Progenitor cell of endocrine pancreas (in vitro differentiated cells): ENCODE results near the gene HEATR5A. TPM values are rescaled to one million over a fixed set of nuclear protein-coding genes. Genes with fewer than 3 reads are reported as not detected.

ENCODE experiments used
- DNase-seq: peaks from one replicate; pipeline ENCODE4 v3.0.0; 2021; ENCODE audit warnings: low spot score; ENCODE audit not compliant: unreplicated experiment
- H3K27ac Mint-ChIP-seq: 2 replicates; pipeline ENCODE4 v1.8.0; 2021; ENCODE audit warnings: mild to moderate bottlenecking, moderate library complexity, mixed read lengths
- H3K27me3 Mint-ChIP-seq: 2 replicates; pipeline ENCODE4 v1.8.0; 2021; ENCODE audit warnings: mixed read lengths
- H3K36me3 Mint-ChIP-seq: 2 replicates; pipeline ENCODE4 v1.8.0; 2022; ENCODE audit warnings: mixed read lengths; ENCODE audit not compliant: insufficient read depth
- H3K4me1 Mint-ChIP-seq: 2 replicates; pipeline ENCODE4 v1.8.0; 2021; ENCODE audit warnings: low read depth, mixed read lengths
- H3K4me3 Mint-ChIP-seq: 2 replicates; pipeline ENCODE4 v1.8.0; 2021; ENCODE audit warnings: low read depth, mild to moderate bottlenecking, moderate library complexity, mixed read lengths
- H3K9me3 Mint-ChIP-seq: 2 replicates; pipeline ENCODE4 v1.8.0; 2021; ENCODE audit warnings: low read depth, mixed read lengths
- CTCF ChIP-seq: fragments of 200-600 bp; sonication (generic); IDR thresholded peaks from one replicate; pipeline ENCODE4 v1.5.0; 2021; ENCODE audit warnings: antibody characterized with exemption, mild to moderate bottlenecking; ENCODE audit not compliant: unreplicated experiment
- total RNA-seq: library from RNA; stranded (reverse); gene quantifications from 2 replicates; pipeline ENCODE4 v1.2.1, GENCODE V29; 2021

HEATR5A gene
- total RNA-seq, 1 donor from 2014 or later = 28.3 TPM

- H3K27ac Mint-ChIP-seq = no peak overlapping the region
- H3K27me3 Mint-ChIP-seq = no peaks in the 10 kb centered on the region
- H3K36me3 Mint-ChIP-seq = no peaks in the 10 kb centered on the region
- no peaks in the 10 kb centered on the region for H3K9me3 Mint-ChIP-seq
- no peak for DNase-seq
- peaks cover 2% of the 10 kb centered on the region for H3K4me1 Mint-ChIP-seq
- TF ChIP-seq CTCF = no peak
- no peak overlapping the region for H3K4me3 Mint-ChIP-seq
Observed at GRCh38 chr14:31425905-31426304, 5.6 kb upstream of the HEATR5A start.

GRCh38 chr14:31421200-31421599, 850 bp upstream of the HEATR5A start:
- peak overlapping the region; percentile 89 for H3K4me3 Mint-ChIP-seq
- no peak for TF ChIP-seq CTCF

GRCh38 chr14:31419967-31420318, 407 bp downstream of the HEATR5A start:
- no peaks in the 10 kb centered on the region for H3K27me3 Mint-ChIP-seq
- no peaks in the 10 kb centered on the region for H3K36me3 Mint-ChIP-seq
- peaks cover 15% of the 10 kb centered on the region for H3K4me1 Mint-ChIP-seq
- no peak for TF ChIP-seq CTCF
- peak; percentile 75 for DNase-seq
- H3K27ac Mint-ChIP-seq = peak overlapping the region; percentile 97
- H3K4me3 Mint-ChIP-seq = peak overlapping the region; percentile 89
- no peaks in the 10 kb centered on the region for H3K9me3 Mint-ChIP-seq

More at GRCh38 chr14:31421200-31421599, 850 bp upstream of the HEATR5A start:
- H3K9me3 Mint-ChIP-seq = no peaks in the 10 kb centered on the region
- peaks cover 15% of the 10 kb centered on the region for H3K4me1 Mint-ChIP-seq
- peak overlapping the region; percentile 65 for H3K27ac Mint-ChIP-seq
- no peaks in the 10 kb centered on the region for H3K27me3 Mint-ChIP-seq
- no peaks in the 10 kb centered on the region for H3K36me3 Mint-ChIP-seq
- DNase-seq = no peak

- peak overlapping the region; percentile 35 for H3K27ac Mint-ChIP-seq
- no peaks in the 10 kb centered on the region for H3K9me3 Mint-ChIP-seq
- H3K27me3 Mint-ChIP-seq = no peaks in the 10 kb centered on the region
- TF ChIP-seq CTCF = no peak
- H3K4me3 Mint-ChIP-seq = peak overlapping the region; percentile 89
- DNase-seq = no peak
- H3K4me1 Mint-ChIP-seq = peaks cover 15% of the 10 kb centered on the region
- no peaks in the 10 kb centered on the region for H3K36me3 Mint-ChIP-seq
Observed at GRCh38 chr14:31419179-31419966, 977 bp downstream of the HEATR5A start.

GRCh38 chr14:31418440-31418839, 1.9 kb downstream of the HEATR5A start:
- TF ChIP-seq CTCF = no peak
- H3K27ac Mint-ChIP-seq = no peak overlapping the region
- peak overlapping the region; percentile 29 for H3K4me3 Mint-ChIP-seq
- no peaks in the 10 kb centered on the region for H3K27me3 Mint-ChIP-seq
- no peak for DNase-seq
- no peaks in the 10 kb centered on the region for H3K9me3 Mint-ChIP-seq
- no peaks in the 10 kb centered on the region for H3K36me3 Mint-ChIP-seq
- peaks cover 20% of the 10 kb centered on the region for H3K4me1 Mint-ChIP-seq
